Vagina (tissue), 2 donors: Measurements from ENCODE around the gene FGF14.

Experiments used
- CTCF ChIP-seq, 3 experiments: fragments of 450-650 bp in 2 of 3; fragments of 200-600 bp in 1 of 3; sonication (generic) in 1 of 3; IDR thresholded peaks; one replicate each; pipeline ENCODE4 v1.5.1; 2017 to 2019; ENCODE audit warnings: antibody characterized with exemption in 3 of 3, mild to moderate bottlenecking in 2 of 3, moderate library complexity in 2 of 3
- POLR2AphosphoS5 ChIP-seq, 2 donors: sonication (generic); formaldehyde crosslinking; IDR thresholded peaks; one replicate each; pipeline ENCODE4 v1.9.0; 2017; ENCODE audit warnings: antibody characterized with exemption in 2 of 2, mild to moderate bottlenecking in 2 of 2, low read depth in 1 of 2; ENCODE audit not compliant: insufficient read depth in 1 of 2

- no peak for TF ChIP-seq CTCF (IDR thresholded peaks at IDR 0.05)
- no peak for TF ChIP-seq POLR2AphosphoS5 (IDR thresholded peaks at IDR 0.05; ENCODE audit: insufficient read depth in 1 of 2, low read depth in 1 of 2)
Measured at GRCh38 chr13:101755228-101755887, 646.5 kb downstream of the FGF14 start.
